HepG2 (cell line): ENCODE data around the gene HLA-DOA. TPM values are rescaled to one million over a fixed set of nuclear protein-coding genes. Genes with fewer than 3 reads are reported as not detected.
A peak's percentile ranks its signal among the peaks of the same experiment; 100 is the strongest.

Experiments
- NFIB ChIP-seq: sonication (generic); formaldehyde crosslinking; IDR thresholded peaks from 2 replicates; pipeline ENCODE4 v1.9.0; 2021; ENCODE audit warnings: missing genetic modification reagents, mild to moderate bottlenecking, borderline replicate concordance
- SRSF4 ChIP-seq: fragments of 200-400 bp; formaldehyde crosslinking; IDR thresholded peaks from one replicate; pipeline ENCODE4 v1.6.1; 2018; ENCODE audit warnings: mild to moderate bottlenecking, low read depth, low read length, moderate library complexity; ENCODE audit not compliant: poor library complexity, severe bottlenecking
- TCF7 ChIP-seq: sonication (generic); IDR thresholded peaks from 2 replicates; pipeline ENCODE4 v1.6.1; 2016; ENCODE audit warnings: antibody characterized with exemption, low read depth
- ZBTB7B ChIP-seq: sonication (generic); formaldehyde crosslinking; IDR thresholded peaks from 2 replicates; pipeline ENCODE4 v1.4.0; 2020; ENCODE audit warnings: missing genetic modification reagents
- ZKSCAN5 ChIP-seq: sonication (generic); formaldehyde crosslinking; IDR thresholded peaks from 2 replicates; pipeline ENCODE4 v1.5.1; 2020; ENCODE audit warnings: mild to moderate bottlenecking, missing genetic modification reagents
- ZNF850 ChIP-seq: sonication (generic); formaldehyde crosslinking; conservative IDR thresholded peaks from 2 replicates; pipeline ENCODE4 v1.9.0; 2021; ENCODE audit warnings: mild to moderate bottlenecking, missing genetic modification reagents
- polyA plus RNA-seq, 8 experiments: library from polyadenylated mRNA; depleted of rRNA in 3 of 8; stranded (reverse) in 7 of 8; unstranded in 1 of 8; fragments of >200 nt; fragmentation: Illumina TruSeq in 4 of 8; extraction: Trizol in 4 of 8; gene quantifications; 2 replicates each; pipeline versions ENCODE4 v1.2.1 to v1.2.3, GENCODE V29; 2011 to 2016; ENCODE audit warnings: low read depth in 4 of 8, missing spikeins in 1 of 8, mixed read lengths in 1 of 8; ENCODE audit not compliant: insufficient read depth in 1 of 8
- total RNA-seq, 5 experiments: library from RNA; depleted of rRNA; stranded (reverse); fragments of >200 nt; fragmentation: Illumina TruSeq; extraction: Trizol; gene quantifications; 2 replicates each; pipeline ENCODE4 v1.2.3, GENCODE V29; 2016; ENCODE audit warnings: low read depth in 1 of 5
- TF ChIP-seq, protein P1 (sequence below), 2 experiments: sonication (generic) in 1 of 2; formaldehyde crosslinking in 1 of 2; IDR thresholded peaks; 2 replicates each; pipeline versions ENCODE4 v1.6.1 to v1.9.0; 2014 to 2022; ENCODE audit warnings: antibody characterized with exemption in 1 of 2, borderline replicate concordance in 1 of 2, inconsistent platforms in 1 of 2, low read depth in 1 of 2, missing genetic modification reagents in 1 of 2
- TF ChIP-seq, protein P2 (sequence below): sonication (generic); formaldehyde crosslinking; IDR thresholded peaks from 2 replicates; pipeline ENCODE4 v1.4.0; 2020; ENCODE audit warnings: mild to moderate bottlenecking, missing genetic modification reagents

The HLA-DOA gene
- total and polyA plus RNA-seq, 2 of the 13 experiments (the other 11 are each of a cell fraction or from before 2014, with no cell fraction given): 0.03 to 0.09 TPM

DNA sequence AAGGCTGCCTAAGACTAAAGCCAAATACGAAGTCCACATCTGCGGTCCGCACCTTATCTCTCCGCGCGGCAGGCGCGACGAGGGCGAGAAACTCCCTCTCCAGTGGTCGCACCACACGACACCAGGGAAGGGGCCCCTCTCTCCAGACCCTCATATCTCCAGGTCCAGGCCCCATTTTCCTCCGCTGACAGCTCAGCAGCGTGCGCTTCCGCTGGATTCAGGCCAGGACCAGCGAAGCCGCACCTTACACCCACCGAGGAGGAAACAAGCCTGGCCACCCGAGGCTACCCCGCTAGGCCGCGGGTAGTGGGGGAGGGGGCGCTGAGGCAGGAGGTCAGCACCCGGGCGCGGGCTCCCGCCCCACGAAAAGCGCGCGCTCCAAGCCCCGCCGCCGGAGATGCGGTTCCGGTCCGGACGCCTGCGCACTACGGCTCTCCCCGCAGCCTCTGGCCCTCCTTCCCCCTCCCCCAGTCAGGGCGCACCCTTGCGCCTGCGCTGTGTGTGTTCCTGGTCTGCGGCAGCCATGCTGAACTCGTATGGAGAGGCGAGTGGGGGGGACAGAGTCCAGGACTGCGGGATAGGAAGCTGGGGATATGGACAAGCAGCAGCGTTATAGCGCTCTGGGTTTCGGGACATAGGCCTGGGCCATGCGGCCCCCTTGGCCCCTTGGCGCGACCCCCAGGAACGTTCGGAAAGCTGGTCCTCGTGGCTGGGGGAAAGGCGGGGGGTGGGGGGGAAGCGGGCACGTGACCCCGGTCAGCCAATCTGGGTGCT, 41.1 kb downstream of the HLA-DOA start, which contains the start of gene BRD2 (continued):
- TF ChIP-seq, protein P1, sequence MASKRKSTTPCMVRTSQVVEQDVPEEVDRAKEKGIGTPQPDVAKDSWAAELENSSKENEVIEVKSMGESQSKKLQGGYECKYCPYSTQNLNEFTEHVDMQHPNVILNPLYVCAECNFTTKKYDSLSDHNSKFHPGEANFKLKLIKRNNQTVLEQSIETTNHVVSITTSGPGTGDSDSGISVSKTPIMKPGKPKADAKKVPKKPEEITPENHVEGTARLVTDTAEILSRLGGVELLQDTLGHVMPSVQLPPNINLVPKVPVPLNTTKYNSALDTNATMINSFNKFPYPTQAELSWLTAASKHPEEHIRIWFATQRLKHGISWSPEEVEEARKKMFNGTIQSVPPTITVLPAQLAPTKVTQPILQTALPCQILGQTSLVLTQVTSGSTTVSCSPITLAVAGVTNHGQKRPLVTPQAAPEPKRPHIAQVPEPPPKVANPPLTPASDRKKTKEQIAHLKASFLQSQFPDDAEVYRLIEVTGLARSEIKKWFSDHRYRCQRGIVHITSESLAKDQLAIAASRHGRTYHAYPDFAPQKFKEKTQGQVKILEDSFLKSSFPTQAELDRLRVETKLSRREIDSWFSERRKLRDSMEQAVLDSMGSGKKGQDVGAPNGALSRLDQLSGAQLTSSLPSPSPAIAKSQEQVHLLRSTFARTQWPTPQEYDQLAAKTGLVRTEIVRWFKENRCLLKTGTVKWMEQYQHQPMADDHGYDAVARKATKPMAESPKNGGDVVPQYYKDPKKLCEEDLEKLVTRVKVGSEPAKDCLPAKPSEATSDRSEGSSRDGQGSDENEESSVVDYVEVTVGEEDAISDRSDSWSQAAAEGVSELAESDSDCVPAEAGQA (IDR thresholded peaks at IDR 0.05; ENCODE audit: low read depth): peak; percentile 16; the same call in 1 of the 2 replicates
- TF ChIP-seq, protein P1 (CRISPR knock-in tag; IDR thresholded peaks at IDR 0.05; ENCODE audit: borderline replicate concordance): 0 out of 2 replicates have a peak, but pooled peaks have one; percentile 48
- TF ChIP-seq ZNF850: 0 out of 2 replicates have a peak, but pooled peaks have one; percentile 84
- TF ChIP-seq ZKSCAN5: no peak
- TF ChIP-seq ZBTB7B (CRISPR knock-in tag): peak; percentile 90
- no peak for TF ChIP-seq NFIB
- no peak for TF ChIP-seq TCF7
- no peak for TF ChIP-seq SRSF4
- TF ChIP-seq, protein P2, sequence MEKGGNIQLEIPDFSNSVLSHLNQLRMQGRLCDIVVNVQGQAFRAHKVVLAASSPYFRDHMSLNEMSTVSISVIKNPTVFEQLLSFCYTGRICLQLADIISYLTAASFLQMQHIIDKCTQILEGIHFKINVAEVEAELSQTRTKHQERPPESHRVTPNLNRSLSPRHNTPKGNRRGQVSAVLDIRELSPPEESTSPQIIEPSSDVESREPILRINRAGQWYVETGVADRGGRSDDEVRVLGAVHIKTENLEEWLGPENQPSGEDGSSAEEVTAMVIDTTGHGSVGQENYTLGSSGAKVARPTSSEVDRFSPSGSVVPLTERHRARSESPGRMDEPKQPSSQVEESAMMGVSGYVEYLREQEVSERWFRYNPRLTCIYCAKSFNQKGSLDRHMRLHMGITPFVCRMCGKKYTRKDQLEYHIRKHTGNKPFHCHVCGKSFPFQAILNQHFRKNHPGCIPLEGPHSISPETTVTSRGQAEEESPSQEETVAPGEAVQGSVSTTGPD (CRISPR knock-in tag): 0 out of 2 replicates have a peak, but pooled peaks have one; percentile 27
